Measurements from ENCODE around the gene ABCB9.

The ABCB9 gene

DNA sequence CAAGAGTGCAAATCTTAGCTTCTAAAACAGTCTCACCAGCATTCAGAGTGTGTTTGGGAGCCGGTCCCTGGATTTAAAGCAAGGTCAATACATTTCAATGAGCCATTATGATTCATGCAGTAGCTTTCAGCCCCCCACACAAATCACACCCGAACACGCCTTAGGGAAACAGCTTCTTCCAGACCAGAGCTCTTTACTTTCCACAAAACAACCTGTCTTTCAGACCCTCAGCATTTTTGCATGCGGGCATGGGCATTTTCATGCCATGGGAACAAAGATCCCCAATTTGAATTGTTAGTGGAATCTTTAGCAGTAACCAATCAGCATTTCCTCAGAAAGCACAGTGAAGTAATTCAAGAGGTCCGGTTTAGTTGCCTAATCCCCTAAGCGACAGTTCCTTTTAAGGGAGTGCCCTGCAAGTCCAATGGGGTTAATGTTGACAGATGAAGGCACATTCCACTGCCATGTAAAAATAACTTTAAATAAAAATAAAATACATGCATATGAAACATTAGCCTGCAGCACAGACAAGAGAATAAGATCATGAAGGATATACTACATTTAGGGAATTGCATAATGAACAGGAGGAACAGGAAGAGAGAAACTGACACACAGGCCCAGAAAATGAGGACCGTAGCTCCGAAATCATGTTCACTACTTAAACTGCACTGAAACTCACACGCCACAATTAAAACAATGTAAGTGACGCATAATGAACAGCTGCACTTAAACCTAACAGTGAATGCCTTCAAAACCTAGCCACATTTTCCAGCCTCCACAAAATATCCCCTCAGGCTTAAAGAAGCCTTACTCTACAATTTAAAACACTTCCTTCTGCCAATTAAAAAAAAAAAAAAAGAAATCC, 74.4 kb downstream of the ABCB9 start:
- no peak for DNase-seq

DNA sequence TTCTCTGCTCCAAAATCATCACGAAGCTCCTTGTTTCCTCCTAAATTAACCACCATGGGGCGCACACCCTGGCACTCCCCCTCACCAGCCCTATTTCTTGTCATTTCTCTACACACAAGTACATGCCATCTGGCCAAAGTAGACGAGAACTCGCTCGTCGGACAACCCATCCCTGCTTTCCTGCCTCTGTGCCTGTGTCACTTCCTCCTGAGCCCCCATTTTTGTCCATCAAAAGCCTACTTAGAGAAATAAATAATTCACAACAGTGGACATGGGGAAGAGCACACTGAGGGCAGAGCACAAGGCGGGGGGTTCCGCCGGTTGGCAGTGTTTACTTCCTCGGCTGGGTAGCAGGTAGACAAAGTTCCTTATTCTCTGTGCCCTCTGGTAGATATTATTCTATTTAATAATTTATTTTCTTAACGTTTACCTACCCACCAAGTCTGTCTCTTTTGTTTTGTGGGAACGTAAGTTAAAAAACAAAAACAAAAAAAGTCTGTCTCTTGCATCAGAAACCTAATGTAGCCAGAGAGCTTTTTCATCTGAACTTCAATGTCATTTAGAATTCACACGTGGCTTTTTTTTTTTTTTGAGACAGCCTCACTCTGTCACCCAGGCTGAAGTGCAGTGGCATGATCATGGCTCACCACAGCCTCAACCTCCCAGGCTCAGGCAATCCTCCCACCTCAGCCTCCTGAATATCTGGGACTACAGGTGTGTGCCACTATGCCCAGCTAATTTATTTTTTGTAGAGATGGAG, 76.3 kb downstream of the ABCB9 start:
- DNase-seq = no peak

DNA sequence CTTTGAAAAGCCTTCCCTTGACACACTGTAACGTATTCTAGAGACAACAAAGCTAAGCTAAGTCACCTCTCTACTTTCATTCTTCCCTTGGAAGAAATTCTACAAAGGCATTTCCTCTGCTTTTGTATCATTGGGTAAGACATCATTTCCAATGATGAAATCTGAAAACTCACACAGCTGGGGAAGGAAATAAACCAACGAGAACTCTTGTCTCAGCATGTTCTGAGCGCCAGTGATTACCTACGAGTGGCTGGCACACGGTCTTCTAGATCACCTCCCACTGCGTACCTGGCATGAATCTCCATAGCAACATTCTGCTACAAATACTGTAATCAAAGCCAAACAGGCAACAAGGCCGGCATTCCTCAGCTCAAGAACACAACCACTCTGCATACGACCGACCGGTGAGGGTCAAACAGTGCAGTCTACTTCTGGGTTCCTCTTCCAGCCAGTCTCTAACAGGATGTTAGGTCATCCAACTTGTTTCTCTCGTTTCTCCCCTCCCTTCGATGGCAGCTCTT, 78.0 kb downstream of the ABCB9 start:
- DNase-seq = no peak

DNA sequence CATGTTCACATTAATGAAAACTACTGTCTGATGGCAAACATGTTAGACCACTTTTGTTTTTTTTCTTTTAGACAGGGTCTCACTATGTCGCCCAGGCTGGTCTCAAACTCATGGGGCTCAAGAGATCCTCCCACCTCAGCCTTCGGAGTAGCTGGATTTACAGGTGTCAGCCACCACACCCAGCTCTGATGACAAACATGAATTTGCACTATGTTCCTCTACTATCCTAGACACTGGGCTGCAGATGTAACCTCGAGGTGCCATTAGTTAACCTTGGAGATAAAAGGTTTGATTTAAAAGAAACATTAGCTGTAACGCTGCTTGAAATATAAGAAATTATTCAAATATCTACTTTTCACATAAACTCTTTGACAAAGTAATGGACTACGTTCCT, 78.4 kb downstream of the ABCB9 start:
- DNase-seq = no peak

DNA sequence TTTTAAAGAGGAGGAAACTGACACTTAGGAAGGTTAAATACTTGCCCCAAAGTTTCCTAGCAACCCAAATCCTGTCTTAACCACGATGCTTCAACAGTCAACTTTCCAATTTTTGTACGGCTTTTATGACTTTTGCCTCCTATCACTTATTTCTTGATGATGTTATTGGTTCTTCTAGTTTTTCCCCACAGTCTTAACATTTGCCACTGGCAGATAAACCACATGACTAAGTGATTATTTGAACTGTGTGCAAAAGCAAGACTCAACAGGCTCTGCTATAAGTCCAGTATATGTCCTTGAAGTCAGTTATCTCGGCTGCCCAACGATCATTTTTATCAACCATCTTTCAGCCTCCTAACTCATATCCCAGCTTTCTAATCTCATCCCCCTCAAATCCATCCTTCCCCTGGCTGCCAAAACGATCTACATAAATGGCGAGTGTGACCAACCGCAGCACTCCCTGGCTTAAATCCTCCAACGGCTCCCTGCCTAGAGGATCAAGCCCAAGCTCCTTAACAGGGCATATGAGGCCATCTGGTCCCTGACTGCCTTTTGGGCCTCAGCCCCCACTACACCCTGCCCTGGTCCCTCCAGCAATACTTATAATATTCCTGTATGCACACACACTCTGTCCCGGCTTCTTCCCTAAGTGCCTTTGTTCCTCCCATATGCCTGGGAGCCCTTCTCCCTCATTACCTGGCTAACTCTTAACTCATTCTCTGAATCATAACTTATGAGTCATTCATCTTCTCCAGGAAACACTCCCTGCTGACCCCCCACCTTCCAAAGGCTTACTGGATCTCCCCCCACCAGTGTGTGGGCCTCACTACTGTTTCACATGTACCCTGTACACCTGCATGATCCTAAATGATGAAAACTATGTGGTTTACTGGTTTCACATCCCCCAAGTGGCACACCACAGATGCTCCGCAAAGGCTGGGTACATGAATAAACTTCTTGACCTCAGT, 79.1 kb downstream of the ABCB9 start:
- no peak for DNase-seq

DNA sequence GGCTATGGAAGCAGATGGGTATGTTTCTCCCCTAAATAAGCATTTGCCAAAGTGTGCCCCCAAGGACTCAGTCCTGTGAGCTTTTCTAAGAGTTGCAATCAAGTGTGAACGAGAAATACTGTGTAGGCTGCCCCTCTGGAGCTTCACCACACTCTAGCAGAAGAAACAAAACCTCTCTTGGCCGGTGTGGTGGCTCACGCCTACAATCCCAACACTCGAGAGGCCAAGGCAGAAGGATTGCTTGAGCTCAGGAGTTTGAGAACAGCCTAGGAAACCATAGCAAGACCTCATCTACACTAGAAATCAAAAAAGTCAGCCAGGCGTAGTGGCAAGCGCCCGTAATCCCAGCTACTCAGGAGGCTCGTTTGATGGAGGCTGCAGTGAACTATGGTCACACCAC, 80.1 kb downstream of the ABCB9 start:
- DNase-seq = no peak

DNA sequence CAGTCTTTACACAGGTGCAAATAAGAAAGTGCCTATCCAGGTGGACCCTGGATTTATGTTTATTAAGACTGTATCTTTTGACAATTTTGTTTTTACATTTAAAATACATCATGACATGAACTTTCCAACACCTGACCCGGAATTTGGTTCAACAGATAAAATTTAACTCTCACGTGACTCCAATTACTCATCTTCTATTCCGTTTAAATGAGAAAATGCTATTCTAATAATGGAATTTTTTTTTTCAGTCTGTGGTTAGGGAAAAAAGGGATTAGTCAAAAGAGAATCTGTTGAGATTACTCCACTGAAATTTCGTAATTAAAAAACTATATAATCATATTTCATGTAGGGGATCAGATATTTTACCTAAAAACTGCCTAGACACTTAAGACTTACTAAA, 81.4 kb downstream of the ABCB9 start:
- no peak for DNase-seq

DNA sequence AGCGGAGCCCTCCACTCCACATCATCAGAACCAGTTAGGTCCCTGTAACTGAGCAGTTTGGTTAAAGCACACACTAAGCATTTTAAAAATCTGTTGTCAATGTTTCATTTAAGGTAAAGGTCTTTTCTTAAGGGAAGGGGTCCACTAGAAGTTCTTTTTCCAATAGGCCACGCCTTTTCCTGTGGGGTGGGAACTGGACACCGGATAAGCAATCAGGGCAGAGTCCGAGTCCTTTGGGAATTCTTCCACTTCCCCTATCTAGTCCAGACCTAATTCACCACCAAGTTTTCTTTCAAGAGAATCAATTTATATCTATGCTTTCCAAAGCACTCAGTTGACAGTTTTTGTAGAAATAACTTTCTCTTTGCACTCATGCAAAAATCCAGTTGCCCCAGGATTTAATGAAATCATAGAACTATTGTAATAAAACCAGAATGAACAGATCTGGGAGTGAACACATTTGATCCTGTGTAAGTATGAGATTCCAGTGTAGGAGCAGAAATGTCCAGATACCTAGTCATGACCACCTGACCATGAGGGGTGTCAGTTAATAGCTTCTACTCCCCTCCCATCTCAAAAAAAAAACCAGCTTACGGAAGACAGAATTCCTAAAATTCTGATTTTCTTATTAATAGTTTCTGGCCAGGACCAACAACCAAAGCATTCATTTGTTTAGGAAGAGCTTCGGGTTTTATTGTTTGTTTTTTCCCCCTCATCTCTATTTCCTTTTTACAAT, 82.0 kb downstream of the ABCB9 start:
- DNase-seq = no peak

DNA sequence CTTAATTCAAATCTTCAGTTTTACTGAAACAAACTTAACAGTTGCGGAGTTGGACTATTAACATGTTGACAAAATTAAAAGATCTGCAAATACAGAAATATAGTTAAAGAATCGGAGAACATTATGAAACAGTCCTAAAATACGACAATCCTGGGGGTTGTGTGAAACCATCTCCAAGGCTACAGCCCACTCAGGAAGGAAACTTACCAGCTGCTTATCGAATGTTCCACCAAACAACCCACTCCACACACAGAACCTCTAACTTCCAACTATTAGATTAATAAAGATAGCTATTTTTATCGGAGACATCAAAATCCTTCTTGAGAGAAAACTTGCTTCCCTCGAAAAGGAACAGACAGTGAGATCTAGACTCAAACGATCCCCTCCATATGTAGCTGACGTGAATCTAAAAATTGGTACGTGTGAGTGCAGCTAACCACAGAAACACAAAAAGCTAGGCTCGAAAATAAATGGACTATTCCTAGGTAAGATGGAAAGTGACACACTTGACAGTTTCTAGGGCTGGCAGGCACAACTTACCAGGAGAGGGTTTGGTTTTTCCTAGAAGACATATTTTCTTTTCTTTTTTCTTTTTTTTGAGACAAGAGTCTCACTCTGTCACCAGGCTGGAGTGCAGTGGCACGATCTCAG, 83.2 kb downstream of the ABCB9 start:
- DNase-seq = no peak

DNA sequence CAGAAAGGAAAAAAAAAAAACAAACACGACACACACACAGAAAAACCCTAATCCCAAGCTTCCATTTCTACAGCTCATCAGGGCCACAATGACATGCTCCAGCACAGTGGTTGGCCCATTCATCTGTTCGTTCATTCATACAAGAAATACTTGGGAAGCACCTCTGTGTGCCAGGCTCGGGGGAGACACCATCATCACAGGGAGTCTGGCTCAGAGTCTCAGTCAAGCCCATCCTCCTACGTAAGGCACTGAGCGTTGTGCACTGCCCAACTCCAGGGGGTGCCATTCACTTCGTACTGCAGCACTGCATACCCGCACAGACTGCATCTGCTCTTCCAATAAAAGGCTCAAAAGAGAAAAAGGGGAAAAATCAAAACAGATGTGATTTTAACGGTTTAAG, 85.6 kb downstream of the ABCB9 start:
- no peak for DNase-seq

DNA sequence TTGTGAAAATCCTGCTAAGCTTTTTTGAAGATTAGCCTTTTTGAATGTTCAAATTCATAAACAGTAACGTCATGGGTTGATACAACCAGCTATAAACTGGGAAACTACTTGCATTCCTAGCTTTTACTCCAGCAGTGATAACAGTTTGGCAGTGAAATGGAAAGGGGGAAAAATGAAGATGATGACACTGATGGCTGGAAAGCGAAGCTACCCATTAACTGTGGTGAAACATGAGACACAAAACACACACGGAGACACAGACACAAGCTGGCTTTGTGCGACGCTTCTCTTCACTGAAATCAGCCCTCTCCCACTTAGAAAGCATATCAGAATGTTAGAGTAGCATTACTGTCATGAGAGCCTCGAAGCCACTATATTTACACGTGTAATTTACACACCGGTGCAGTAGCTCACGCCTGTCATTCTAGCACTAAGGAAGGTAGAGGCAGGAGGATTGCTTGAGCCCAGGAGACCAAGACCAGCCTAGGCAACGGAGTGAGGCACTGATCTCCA, 86.1 kb downstream of the ABCB9 start:
- no peak for DNase-seq

Measured in NCI-H1436 treated with DMSO at 0.1 percent for 48 hours (cell line).